GM19455 (cell line): ENCODE results near the gene RHOT1.

Experiments
- ATAC-seq: cut with Tn5 transposase; IDR thresholded peaks from one replicate; pipeline ENCODE4 v1.9.1; 2021; ENCODE audit not compliant: unreplicated experiment

RHOT1 gene

DNA sequence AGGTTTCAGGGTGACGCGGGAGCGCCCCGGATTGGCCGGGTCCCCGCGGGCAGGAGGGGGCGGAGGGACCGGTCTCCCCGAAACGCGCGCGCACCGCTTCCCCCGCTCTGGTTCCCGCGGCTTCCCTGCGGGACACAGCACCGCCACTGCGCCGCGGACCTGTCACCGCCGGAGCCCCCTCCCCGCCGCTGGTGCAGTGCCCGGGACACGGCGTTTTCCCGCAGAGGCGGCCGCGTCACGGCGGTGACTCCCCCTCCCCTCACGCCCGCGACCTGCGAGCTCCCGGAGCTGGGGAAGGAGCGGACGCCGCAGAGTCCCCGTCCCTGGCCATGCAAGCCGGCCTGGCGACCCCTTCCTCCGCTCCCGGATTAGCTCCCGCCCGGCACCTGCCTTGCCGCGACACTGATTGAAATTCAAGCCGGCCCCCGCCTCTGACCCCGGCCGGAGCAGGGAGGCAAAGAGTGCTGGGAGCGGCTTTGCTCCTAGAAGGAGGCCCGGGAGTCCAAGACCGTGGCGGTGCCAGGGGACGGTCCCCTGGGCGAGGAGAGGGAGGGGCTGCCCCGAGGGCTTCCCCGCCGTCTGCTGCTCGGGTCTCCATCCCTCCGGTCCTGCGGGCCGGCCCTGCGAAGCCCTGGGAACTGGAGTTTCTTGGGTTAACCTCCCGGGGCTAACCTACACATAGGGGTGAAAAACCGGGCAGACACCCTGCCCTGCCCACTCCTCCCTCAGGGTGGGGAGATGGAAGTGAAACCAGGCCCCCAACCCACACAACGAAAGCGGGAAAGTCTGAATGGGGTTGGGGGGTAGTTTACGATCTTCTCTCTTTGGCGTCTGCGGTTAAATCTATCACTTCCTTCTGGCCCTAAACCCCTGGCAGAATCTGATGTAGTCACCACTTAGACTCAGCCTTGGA lies 124.3 kb downstream of the RHOT1 start:
- no peak for ATAC-seq

DNA sequence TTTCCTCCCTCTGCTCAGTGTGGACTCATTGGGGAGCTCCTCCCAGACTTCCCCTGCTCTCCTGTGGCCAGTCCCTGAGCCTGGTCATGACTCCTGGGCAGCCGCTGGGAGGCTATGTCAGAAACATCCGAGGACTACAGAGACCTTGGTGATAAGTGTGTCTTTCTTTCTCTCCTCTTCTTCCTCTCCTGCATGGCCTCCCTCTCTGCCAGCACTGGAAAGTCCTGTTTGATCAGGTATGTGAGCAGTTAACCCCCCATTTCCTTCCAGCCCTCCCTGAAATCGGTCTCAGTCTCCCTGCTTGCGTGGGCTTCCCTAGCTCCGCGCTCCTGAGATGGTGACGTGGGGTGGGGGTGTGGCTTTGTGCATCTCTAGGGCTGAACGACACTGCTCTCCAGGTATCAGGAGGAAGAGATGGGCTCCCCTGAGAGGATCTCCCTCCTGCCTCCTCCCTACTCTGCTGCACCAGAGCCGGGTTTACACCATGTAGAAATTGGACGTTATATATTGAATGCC lies 125.4 kb downstream of the RHOT1 start:
- no peak for ATAC-seq

DNA sequence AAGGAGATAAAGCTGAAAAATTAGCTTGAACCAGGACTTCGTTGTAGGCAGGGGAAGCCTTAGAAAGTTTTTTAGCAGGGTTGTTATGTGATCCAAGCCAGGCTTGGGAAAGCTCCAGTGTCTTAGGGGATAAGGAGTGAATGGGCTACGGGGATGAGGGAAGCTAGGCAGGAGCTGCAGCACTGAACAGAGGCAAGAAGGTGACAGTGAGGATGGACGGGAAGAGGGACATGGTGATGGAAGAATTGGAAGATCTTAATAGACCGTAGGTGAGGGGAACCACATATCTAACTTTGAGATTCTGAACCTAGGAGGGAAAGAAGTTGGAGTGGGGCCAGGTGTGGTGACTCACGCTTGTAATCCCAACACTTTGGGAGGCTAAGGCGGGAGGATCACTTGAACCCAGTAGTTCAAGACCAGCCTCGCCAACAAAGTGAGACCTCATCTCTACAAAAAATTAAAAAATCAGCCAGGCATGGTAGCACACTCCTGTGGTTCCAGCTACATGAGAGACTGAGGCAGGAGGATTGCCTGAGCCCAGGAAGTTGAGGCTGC lies 126.5 kb downstream of the RHOT1 start:
- no peak for ATAC-seq

DNA sequence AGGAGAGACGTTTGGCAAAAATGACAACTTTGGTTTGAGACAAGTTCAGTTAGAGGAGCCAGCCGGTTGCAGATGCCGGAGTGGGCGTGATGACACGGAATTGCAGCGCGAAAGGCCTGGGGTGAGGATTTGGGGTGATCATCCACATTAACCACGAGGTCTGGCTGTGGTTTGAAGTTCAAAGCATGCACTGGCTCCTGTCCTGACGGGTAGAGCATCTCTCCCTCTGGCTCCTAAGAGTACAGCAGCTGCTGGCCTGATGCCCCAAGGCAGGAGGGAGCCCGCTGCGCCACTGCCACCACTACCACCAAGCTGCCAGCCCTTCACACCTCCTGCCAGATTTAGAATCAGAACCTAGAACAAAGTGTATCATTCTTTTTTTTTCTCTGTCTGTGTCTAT lies 127.1 kb downstream of the RHOT1 start:
- ATAC-seq: no peak

GRCh38 chr17:32271844-32272243 lies 129.5 kb downstream of the RHOT1 start:
- ATAC-seq: no peak

DNA sequence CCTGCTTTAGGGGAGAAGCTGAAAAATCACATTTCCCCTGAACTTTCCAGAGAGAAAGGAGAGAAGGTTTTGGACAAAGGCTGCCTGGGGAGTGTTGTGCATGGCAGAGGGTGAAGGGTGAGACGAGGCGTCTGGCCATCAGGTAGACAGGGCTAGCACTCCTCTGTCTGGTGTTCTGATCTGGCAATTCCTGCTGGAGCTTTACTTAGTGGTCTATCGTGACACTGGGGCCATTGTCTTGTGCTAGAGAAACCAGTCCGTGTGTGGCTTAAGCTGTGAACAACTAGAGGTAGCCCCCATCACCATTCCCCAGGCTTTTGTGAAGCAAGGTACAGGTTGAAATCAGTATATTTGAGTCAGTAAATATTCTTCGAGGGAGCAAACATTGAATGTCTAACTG lies 131.8 kb downstream of the RHOT1 start:
- ATAC-seq: no peak

DNA sequence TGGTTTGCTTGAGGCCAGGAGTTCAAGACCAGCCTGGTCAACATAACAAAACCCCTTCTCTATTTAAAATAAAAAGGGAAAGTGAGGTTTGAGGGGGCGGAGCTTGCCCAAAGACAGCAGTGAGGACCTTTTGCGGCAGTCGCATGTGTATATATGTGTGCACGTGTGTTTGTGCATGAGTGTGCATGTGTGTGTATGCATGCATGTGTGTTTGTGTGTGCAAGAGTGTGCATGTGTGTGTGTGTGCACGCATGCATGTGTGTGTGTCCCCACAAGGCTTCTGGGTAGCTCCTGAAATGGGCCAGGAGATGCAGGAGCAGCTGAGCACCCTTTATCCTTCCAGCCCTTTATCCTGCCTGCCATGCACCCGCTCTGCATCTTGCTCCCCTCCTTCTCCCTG lies 132.3 kb downstream of the RHOT1 start:
- ATAC-seq: no peak
